ENCODE measurements around the gene SPA17. TPM values are rescaled to one million over a fixed set of nuclear protein-coding genes. Genes with fewer than 3 reads are reported as not detected.

The SPA17 gene
- total RNA-seq, 1 donor from 2014 or later: 67.2 TPM

DNA sequence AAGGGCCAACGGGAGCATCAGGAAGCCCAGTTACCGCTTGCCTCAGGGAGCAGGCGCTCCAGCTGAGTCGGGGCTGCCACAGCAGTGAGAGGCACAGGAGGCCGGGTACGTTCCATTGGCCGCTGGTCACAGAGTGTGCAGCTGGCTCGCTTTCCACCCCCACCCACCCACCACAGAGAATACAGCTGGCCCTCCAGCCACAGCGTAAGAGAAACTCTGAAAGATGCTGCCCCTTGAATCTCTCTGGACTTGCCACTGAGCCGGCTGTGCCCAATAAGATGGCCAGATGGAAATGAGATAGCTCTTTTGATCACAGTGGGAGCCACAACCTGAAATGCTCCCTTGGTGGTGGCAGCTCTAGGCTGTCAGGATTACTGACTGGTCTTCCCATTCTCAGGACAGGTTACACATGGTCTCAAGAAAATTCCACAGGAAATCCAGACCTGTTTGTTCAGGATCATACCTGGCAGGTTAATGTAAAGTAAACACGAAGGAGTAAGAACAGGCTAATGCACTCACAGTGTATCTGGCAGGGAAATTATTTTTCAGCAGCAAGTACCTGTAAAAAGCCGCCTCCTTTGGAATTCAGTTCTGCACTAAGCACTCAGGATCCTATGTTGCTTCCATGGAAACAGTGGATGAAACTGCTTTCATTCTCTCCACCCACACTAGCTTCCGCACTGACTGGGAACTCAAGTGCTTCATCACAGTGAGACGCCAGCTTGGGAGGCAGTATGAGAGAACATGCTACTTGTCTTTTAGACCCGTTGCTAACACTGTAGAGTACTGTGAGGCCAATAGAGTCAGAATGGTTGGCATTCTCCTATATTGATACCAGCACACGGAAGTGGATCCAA, 16.7 kb upstream of the SPA17 start:
- H4K20me1 ChIP-seq (ENCODE audit: low read depth): no peaks in the 10 kb centered on the region
- Mint-ChIP-seq H3K9me3 (no peaks in the 10 kb centered on the region), H3K27ac (peak overlapping the region; percentile 95), H3K36me3 (peaks cover 9% of the 10 kb centered on the region), H3K4me3 (peak overlapping the region; percentile 82), H3K27me3 (ENCODE audit: insufficient read depth, low read depth) (no peaks in the 10 kb centered on the region), H3K4me1 (peaks cover 33% of the 10 kb centered on the region)
- no peaks in the 10 kb centered on the region for H3K27me3 ChIP-seq
- H3K9me3 ChIP-seq (ENCODE audit: low read depth): no peaks in the 10 kb centered on the region
- H3K4me1 ChIP-seq: peaks cover 20% of the 10 kb centered on the region
- H3K27ac ChIP-seq: no peak overlapping the region
- no peaks in the 10 kb centered on the region for H3K79me2 ChIP-seq (ENCODE audit: low read depth)
- H3K9ac ChIP-seq: no peak overlapping the region
- peak overlapping the region; percentile 71 for H3K4me2 ChIP-seq
- peak overlapping the region; percentile 21 for H3K4me3 ChIP-seq
- peak overlapping the region; percentile 76 for H2AFZ ChIP-seq (replicated peaks)
- TF ChIP-seq CTCF (IDR thresholded peaks at IDR 0.05): no peak
- no peak for TF ChIP-seq EZH2 (IDR thresholded peaks at IDR 0.05)
- TF ChIP-seq EZH2phosphoT487 (IDR thresholded peaks at IDR 0.05): no peak
- DNase-seq (ENCODE audit: low spot score): peak; percentile 66
- peaks cover 20% of the 10 kb centered on the region for H3F3A ChIP-seq (ENCODE audit: low read depth)
- no peaks in the 10 kb centered on the region for H3K36me3 ChIP-seq

DNA sequence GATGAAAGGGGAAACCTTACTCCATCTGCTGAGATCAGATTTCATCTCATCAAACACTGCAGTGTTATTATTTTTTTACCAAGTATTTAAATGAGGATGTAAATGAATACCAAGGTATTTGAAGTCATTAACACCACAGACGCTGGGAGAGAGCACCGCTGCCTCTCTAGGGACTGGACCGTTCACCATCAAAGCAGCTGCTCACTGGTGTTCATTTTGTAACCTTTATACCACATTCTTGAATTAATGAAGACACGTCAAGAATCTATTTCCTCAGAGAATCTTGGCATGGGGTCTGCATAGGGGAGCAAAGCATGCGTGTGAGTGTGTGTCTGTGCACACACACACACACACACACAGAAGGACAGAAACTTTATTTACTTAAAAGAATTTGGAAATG, 15.8 kb upstream of the SPA17 start:
- H3K4me1 Mint-ChIP-seq: peaks cover 33% of the 10 kb centered on the region
- H3K36me3 Mint-ChIP-seq: peaks cover 7% of the 10 kb centered on the region

DNA sequence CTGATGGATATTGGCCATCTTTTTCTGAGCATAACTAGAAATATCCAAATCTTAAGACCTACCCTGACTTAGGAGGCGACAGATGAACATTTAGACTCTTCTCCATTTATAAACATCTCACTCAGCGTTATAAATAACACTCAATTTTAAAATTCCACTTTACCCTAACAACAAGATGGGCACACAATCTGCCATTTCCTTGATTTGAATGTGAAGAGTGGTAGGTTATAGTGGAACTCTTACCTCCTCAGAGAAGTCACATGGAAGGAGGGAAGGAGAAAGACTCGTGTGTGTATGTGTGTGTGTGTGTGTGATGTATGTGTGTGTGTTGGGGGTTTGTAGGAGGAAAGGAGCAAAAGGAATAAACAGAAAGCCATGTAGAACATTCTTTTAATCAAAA, 15.2 kb upstream of the SPA17 start:
- peak overlapping the region; percentile 46 for H3K27ac Mint-ChIP-seq
- no peak overlapping the region for H2AFZ ChIP-seq (replicated peaks)
- no peaks in the 10 kb centered on the region for H3K9me3 ChIP-seq (ENCODE audit: low read depth)
- no peaks in the 10 kb centered on the region for H3K9me3 Mint-ChIP-seq
- H3K79me2 ChIP-seq (ENCODE audit: low read depth): no peaks in the 10 kb centered on the region
- H3K4me2 ChIP-seq: no peak overlapping the region
- TF ChIP-seq CTCF (IDR thresholded peaks at IDR 0.05) (no peak), EZH2 (IDR thresholded peaks at IDR 0.05) (no peak), EZH2phosphoT487 (IDR thresholded peaks at IDR 0.05) (no peak)
- no peak overlapping the region for H3K4me3 Mint-ChIP-seq
- peaks cover 20% of the 10 kb centered on the region for H3K4me1 ChIP-seq
- no peaks in the 10 kb centered on the region for H4K20me1 ChIP-seq (ENCODE audit: low read depth)
- no peak for DNase-seq (ENCODE audit: low spot score)
- no peaks in the 10 kb centered on the region for H3K27me3 ChIP-seq
- H3K27ac ChIP-seq: no peak overlapping the region
- H3K36me3 Mint-ChIP-seq: peaks cover 3% of the 10 kb centered on the region
- H3K4me1 Mint-ChIP-seq: peaks cover 33% of the 10 kb centered on the region
- no peaks in the 10 kb centered on the region for H3K27me3 Mint-ChIP-seq (ENCODE audit: insufficient read depth, low read depth)
- no peak overlapping the region for H3K4me3 ChIP-seq
- peaks cover 20% of the 10 kb centered on the region for H3F3A ChIP-seq (ENCODE audit: low read depth)
- no peak overlapping the region for H3K9ac ChIP-seq
- no peaks in the 10 kb centered on the region for H3K36me3 ChIP-seq

More for the DNA sequence above, 15.8 kb upstream of the SPA17 start:
- DNase-seq (ENCODE audit: low spot score): no peak
- Mint-ChIP-seq H3K9me3 (no peaks in the 10 kb centered on the region), H3K4me3 (peak overlapping the region; percentile 70), H3K27me3 (ENCODE audit: insufficient read depth, low read depth) (no peaks in the 10 kb centered on the region), H3K27ac (peak overlapping the region; percentile 40)
- no peak overlapping the region for H2AFZ ChIP-seq (replicated peaks)
- peaks cover 20% of the 10 kb centered on the region for H3K4me1 ChIP-seq
- H3K27ac ChIP-seq: no peak overlapping the region
- H3K79me2 ChIP-seq (ENCODE audit: low read depth): no peaks in the 10 kb centered on the region
- H3K9me3 ChIP-seq (ENCODE audit: low read depth): no peaks in the 10 kb centered on the region
- H3F3A ChIP-seq (ENCODE audit: low read depth): peaks cover 20% of the 10 kb centered on the region
- no peaks in the 10 kb centered on the region for H3K36me3 ChIP-seq
- no peaks in the 10 kb centered on the region for H4K20me1 ChIP-seq (ENCODE audit: low read depth)
- H3K9ac ChIP-seq: no peak overlapping the region
- no peaks in the 10 kb centered on the region for H3K27me3 ChIP-seq
- no peak overlapping the region for H3K4me3 ChIP-seq
- H3K4me2 ChIP-seq: no peak overlapping the region
- TF ChIP-seq EZH2 (IDR thresholded peaks at IDR 0.05): no peak
- no peak for TF ChIP-seq CTCF (IDR thresholded peaks at IDR 0.05)
- no peak for TF ChIP-seq EZH2phosphoT487 (IDR thresholded peaks at IDR 0.05)
